ENCODE measurements around the gene PRR3. TPM values are rescaled to one million over a fixed set of nuclear protein-coding genes. Genes with fewer than 3 reads are reported as not detected.

The PRR3 gene
- total and polyA plus RNA-seq, 9 of the 15 experiments (the other 6 are each of a cell fraction or from before 2014, with no cell fraction given): 23.5 to 59.6 (median 28.8) TPM

GRCh38 chr6:30515944-30516753 is 40.9 kb upstream of the PRR3 start (continued):
- no peak for TF ChIP-seq MXD1 (CRISPR knock-in tag; IDR thresholded peaks at IDR 0.05; ENCODE audit: borderline replicate concordance, poor library complexity, severe bottlenecking)
- TF ChIP-seq ZNF311 (CRISPR knock-in tag; IDR thresholded peaks at IDR 0.05): no peak
- peak; percentile 89 for TF ChIP-seq GABPA (tag; conservative IDR thresholded peaks at IDR 0.05; ENCODE audit: low read depth)
- TF ChIP-seq SLC30A9 (CRISPR knock-in tag; IDR thresholded peaks at IDR 0.05): no peak
- TF ChIP-seq SRSF1 (IDR thresholded peaks at IDR 0.05; ENCODE audit: low read depth, low read length): no peak
- TF ChIP-seq TAF1 (IDR thresholded peaks at IDR 0.05; ENCODE audit: control insufficient read depth, extremely low read depth, insufficient read depth, low read length, severe bottlenecking): peak; percentile 93
- TF ChIP-seq BMI1 (IDR thresholded peaks at IDR 0.05; ENCODE audit: low read length): no peak
- 0 out of 2 replicates have a peak, but pooled peaks have one; percentile 75 for TF ChIP-seq ELF4 (CRISPR knock-in tag; IDR thresholded peaks at IDR 0.05)
- no peak for TF ChIP-seq RBM34 (IDR thresholded peaks at IDR 0.05; ENCODE audit: borderline replicate concordance, insufficient read depth, low read length)
- no peak for TF ChIP-seq HIVEP1 (CRISPR knock-in tag; IDR thresholded peaks at IDR 0.05)
- TF ChIP-seq ZFPM2 (CRISPR knock-in tag; IDR thresholded peaks at IDR 0.05): no peak
- no peak; the same call in 1 of the 2 replicates for TF ChIP-seq ZBTB9 (CRISPR knock-in tag; IDR thresholded peaks at IDR 0.05)
- TF ChIP-seq ZNF592 (IDR thresholded peaks at IDR 0.05): no peak
- TF ChIP-seq SPI1 (IDR thresholded peaks at IDR 0.05; ENCODE audit: borderline replicate concordance, low read depth, low read length): peak; percentile 97
- TF ChIP-seq KAT2B (IDR thresholded peaks at IDR 0.05; ENCODE audit: low read depth, low read length): no peak
- TF ChIP-seq HES1 (IDR thresholded peaks at IDR 0.05; ENCODE audit: low read depth): no peak
- TF ChIP-seq MNT (conservative IDR thresholded peaks at IDR 0.05): peak; percentile 81 to 84
- TF ChIP-seq TRIM28 (IDR thresholded peaks at IDR 0.05): no peak
